IMR-90 (cell line): ENCODE results near the gene OXNAD1. TPM values are rescaled to one million over a fixed set of nuclear protein-coding genes. Genes with fewer than 3 reads are reported as not detected.
A peak's percentile ranks its signal among the peaks of the same experiment; 100 is the strongest.

ENCODE experiments used
- ATAC-seq: fragments of 200-7000 bp; cut with Tn5 transposase; 2 replicates; pipeline ENCODE4 v1.9.1; 2020; ENCODE audit warnings: low read depth, mild to moderate bottlenecking, moderate library complexity
- BruUV-seq: library from RNA; stranded (reverse); fragments of 400-500 nt; replicated peaks from 2 replicates; lab custom pipeline; 2021; lab: Mats Ljungman, UMichigan
- CTCF ChIA-PET: fragments of 300-600 bp; formaldehyde crosslinking; extraction: SDS; loops from one replicate; lab custom pipeline; 2021; ENCODE audit warnings: antibody characterized with exemption; lab: Yijun Ruan, JAX
- POLR2A ChIA-PET: fragments of 300-600 bp; sonication (Branson Sonifier 250); formaldehyde crosslinking; loops from one replicate; lab custom pipeline; 2022; ENCODE audit warnings: antibody characterized with exemption; ENCODE audit not compliant: unreplicated experiment; lab: Charles Lee
- DNase-seq: peaks from one replicate; pipeline ENCODE4 v3.0.0; 2013
- H2AFZ ChIP-seq: replicated peaks from 2 replicates; pipeline ENCODE3; 2013; ENCODE audit warnings: low read length, mild to moderate bottlenecking; ENCODE audit not compliant: poor library complexity
- H2AK5ac ChIP-seq: 2 replicates; pipeline ENCODE4 v1.6.1; 2013; ENCODE audit warnings: low read depth, low read length, inconsistent platforms
- H2AK9ac ChIP-seq: replicated peaks from 2 replicates; pipeline ENCODE3; 2013; ENCODE audit warnings: mild to moderate bottlenecking, low read depth, low read length, moderate library complexity; ENCODE audit not compliant: poor library complexity
- H2BK120ac ChIP-seq: 2 replicates; pipeline ENCODE4 v1.6.1; 2013; ENCODE audit warnings: low read depth, low read length, inconsistent platforms
- H2BK15ac ChIP-seq: 3 replicates; pipeline ENCODE4 v1.6.1; 2013; ENCODE audit warnings: low read depth, low read length, inconsistent platforms
- H2BK20ac ChIP-seq: 2 replicates; pipeline ENCODE4 v1.6.1; 2013; ENCODE audit warnings: low read depth, mild to moderate bottlenecking, inconsistent platforms, low read length, moderate library complexity
- H2BK5ac ChIP-seq: 2 replicates; pipeline ENCODE4 v1.6.1; 2013; ENCODE audit warnings: mild to moderate bottlenecking, low read depth, low read length, inconsistent platforms; ENCODE audit not compliant: poor library complexity, severe bottlenecking
- H3K14ac ChIP-seq: replicated peaks from 2 replicates; pipeline ENCODE4 v1.6.1; 2013; ENCODE audit warnings: low read depth, low read length, inconsistent platforms
- H3K18ac ChIP-seq: 2 replicates; pipeline ENCODE4 v1.6.1; 2013; ENCODE audit warnings: low read depth, low read length, control low read depth
- H3K23ac ChIP-seq: 2 replicates; pipeline ENCODE4 v1.6.1; 2013; ENCODE audit warnings: low read depth, low read length, inconsistent platforms
- H3K27ac ChIP-seq: 2 replicates; pipeline ENCODE4 v1.5.1; 2013; ENCODE audit warnings: mild to moderate bottlenecking, control low read depth, low read length; ENCODE audit not compliant: insufficient read depth
- H3K27me3 ChIP-seq: 2 replicates; pipeline ENCODE4 v1.6.1; 2013; ENCODE audit warnings: low read length; ENCODE audit not compliant: control insufficient read depth, insufficient read depth
- H3K36me3 ChIP-seq: 2 replicates; pipeline ENCODE4 v1.6.1; 2013; ENCODE audit warnings: low read length, mixed read lengths; ENCODE audit not compliant: control insufficient read depth, insufficient read depth
- H3K4ac ChIP-seq: 2 replicates; pipeline ENCODE4 v1.6.1; 2013; ENCODE audit warnings: low read depth, low read length, inconsistent platforms
- H3K4me1 ChIP-seq: 2 replicates; pipeline ENCODE4 v1.6.1; 2013; ENCODE audit warnings: low read length, mixed read lengths; ENCODE audit not compliant: control insufficient read depth, insufficient read depth
- H3K4me2 ChIP-seq: 2 replicates; pipeline ENCODE4 v1.6.1; 2013; ENCODE audit warnings: low read depth, mild to moderate bottlenecking, control low read depth, low read length, moderate library complexity
- H3K4me3 ChIP-seq: 2 replicates; pipeline ENCODE4 v1.5.1; 2013; ENCODE audit warnings: low read depth, mild to moderate bottlenecking, control low read depth, low read length, moderate library complexity; ENCODE audit not compliant: insufficient read depth
- H3K56ac ChIP-seq: 2 replicates; pipeline ENCODE4 v1.6.1; 2013; ENCODE audit warnings: low read length, inconsistent platforms; ENCODE audit not compliant: insufficient read depth; ENCODE audit errors: extremely low read depth
- H3K79me1 ChIP-seq, 2 experiments: 2 replicates each; pipeline ENCODE4 v1.6.1; 2013; ENCODE audit warnings: low read length in 2 of 2, inconsistent platforms in 1 of 2, low read depth in 1 of 2
- H3K9ac ChIP-seq: 2 replicates; pipeline ENCODE4 v1.6.1; 2013; ENCODE audit warnings: low read depth, low read length, control low read depth
- H3K9me1 ChIP-seq: 2 replicates; pipeline ENCODE4 v1.6.1; 2013; ENCODE audit warnings: low read length, inconsistent platforms; ENCODE audit not compliant: insufficient read depth
- H3K9me3 ChIP-seq: 2 replicates; pipeline ENCODE4 v1.6.1; 2013; ENCODE audit warnings: low read length; ENCODE audit not compliant: control insufficient read depth, insufficient read depth
- H4K20me1 ChIP-seq: 2 replicates; pipeline ENCODE4 v1.6.1; 2013; ENCODE audit warnings: low read length, inconsistent platforms; ENCODE audit not compliant: insufficient read depth
- H4K5ac ChIP-seq: 2 replicates; pipeline ENCODE4 v1.6.1; 2013; ENCODE audit warnings: mild to moderate bottlenecking, low read depth, low read length, control low read depth
- H4K8ac ChIP-seq, 2 experiments: 2 replicates each; pipeline ENCODE4 v1.6.1; 2013; ENCODE audit warnings: low read depth in 2 of 2, low read length in 2 of 2, control low read depth in 1 of 2, inconsistent platforms in 1 of 2
- H4K91ac ChIP-seq: 2 replicates; pipeline ENCODE4 v1.6.1; 2013; ENCODE audit warnings: low read depth, low read length, inconsistent platforms; ENCODE audit not compliant: insufficient read depth
- CHD1 ChIP-seq: IDR thresholded peaks from 2 replicates; pipeline ENCODE4 v1.6.1; 2012; ENCODE audit warnings: low read depth, low read length, improper control_type of control experiment
- MAFK ChIP-seq: IDR thresholded peaks from 2 replicates; pipeline ENCODE4 v1.6.1; 2012; ENCODE audit warnings: low read depth, low read length, improper control_type of control experiment
- SMC3 ChIP-seq: fragments of 150-350 bp; IDR thresholded peaks from 2 replicates; pipeline ENCODE4 v1.6.1; 2016; ENCODE audit warnings: low read depth, mild to moderate bottlenecking, antibody characterized with exemption, low read length, moderate library complexity
- WGBS, 2 experiments: methylation state at CpG; one replicate each; pipeline versions ENCODE4 v1.1.5 to v1.1.7; 2013; ENCODE audit warnings: missing lambda C conversion rate in 2 of 2; ENCODE audit not compliant: insufficient read length in 1 of 2; ENCODE audit errors: extremely low coverage in 2 of 2; 5-methylcytosine and 5-hydroxymethylcytosine counted together
- dilution Hi-C: fragments of 300-500 bp; cut with HindIII; formaldehyde crosslinking; loops from one replicate; pipeline ENCODE4 v1.14.3; 2018; ENCODE audit warnings: low sequenced_read_pairs; ENCODE audit not compliant: unreplicated experiment
- in situ Hi-C: fragments of 300-500 bp; cut with MboI; formaldehyde crosslinking; loops from 3 replicates; pipeline ENCODE4 v1.14.3; 2019; ENCODE audit warnings: low sequenced_read_pairs, inconsistent platforms, mixed read lengths
- intact Hi-C: fragments of 100-400 bp; cut with micrococcal nuclease; formaldehyde crosslinking; loops from 2 replicates; pipeline ENCODE4 v1.10.0; 2022
- polyA plus RNA-seq, 3 experiments: library from polyadenylated mRNA; depleted of rRNA; stranded (reverse); fragments of >200 nt; gene quantifications; 2 replicates each; pipeline ENCODE4 v1.2.3, GENCODE V29; 2012; ENCODE audit warnings: low replicate concordance in 1 of 3
- total RNA-seq: library from RNA; depleted of rRNA; stranded (reverse); fragments of >200 nt; gene quantifications from 2 replicates; pipeline ENCODE4 v1.2.3, GENCODE V29; 2012
- TF ChIP-seq, protein P1 (sequence below): conservative IDR thresholded peaks from 2 replicates; pipeline ENCODE4 v1.5.1; 2012; ENCODE audit warnings: mild to moderate bottlenecking, low read depth, low read length, improper control_type of control experiment

The OXNAD1 gene
- total and polyA plus RNA-seq, 2 of the 4 experiments (the other 2 are of a cell fraction): 6.2 to 11.3 TPM

GRCh38 chr3:16245609-16246008 lies 19.4 kb upstream of the OXNAD1 start:
- no peak overlapping the region for H3K4me3 ChIP-seq
- peak overlapping the region; percentile 53 for H2BK120ac ChIP-seq
- no peak overlapping the region for H2AFZ ChIP-seq
- H2BK15ac ChIP-seq: 0 out of 3 replicates have a peak overlapping the region, but pooled peaks have one; percentile 61
- TF ChIP-seq SMC3: no peak
- no peak for TF ChIP-seq MAFK
- TF ChIP-seq, protein P1, sequence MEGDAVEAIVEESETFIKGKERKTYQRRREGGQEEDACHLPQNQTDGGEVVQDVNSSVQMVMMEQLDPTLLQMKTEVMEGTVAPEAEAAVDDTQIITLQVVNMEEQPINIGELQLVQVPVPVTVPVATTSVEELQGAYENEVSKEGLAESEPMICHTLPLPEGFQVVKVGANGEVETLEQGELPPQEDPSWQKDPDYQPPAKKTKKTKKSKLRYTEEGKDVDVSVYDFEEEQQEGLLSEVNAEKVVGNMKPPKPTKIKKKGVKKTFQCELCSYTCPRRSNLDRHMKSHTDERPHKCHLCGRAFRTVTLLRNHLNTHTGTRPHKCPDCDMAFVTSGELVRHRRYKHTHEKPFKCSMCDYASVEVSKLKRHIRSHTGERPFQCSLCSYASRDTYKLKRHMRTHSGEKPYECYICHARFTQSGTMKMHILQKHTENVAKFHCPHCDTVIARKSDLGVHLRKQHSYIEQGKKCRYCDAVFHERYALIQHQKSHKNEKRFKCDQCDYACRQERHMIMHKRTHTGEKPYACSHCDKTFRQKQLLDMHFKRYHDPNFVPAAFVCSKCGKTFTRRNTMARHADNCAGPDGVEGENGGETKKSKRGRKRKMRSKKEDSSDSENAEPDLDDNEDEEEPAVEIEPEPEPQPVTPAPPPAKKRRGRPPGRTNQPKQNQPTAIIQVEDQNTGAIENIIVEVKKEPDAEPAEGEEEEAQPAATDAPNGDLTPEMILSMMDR: no peak
- TF ChIP-seq CHD1: no peak
- H3K4me1 ChIP-seq: peaks cover 15% of the 10 kb centered on the region
- no CpG with 5 or more reads among the region's 3 CpGs for WGBS, 2 experiments
- H3K79me1 ChIP-seq: no peaks in the 10 kb centered on the region
- H3K4ac ChIP-seq: peak overlapping the region; percentile 57; the same call in 1 of the 2 replicates
- H3K36me3 ChIP-seq: no peaks in the 10 kb centered on the region
- H3K9ac ChIP-seq: no peak overlapping the region
- no peak overlapping the region for H4K5ac ChIP-seq
- in situ Hi-C loops: loop anchor here (25.0 kb wide), 1 partner anchor 608 kb away; no protein-coding TSS in a partner anchor
- no peak overlapping the region for H3K56ac ChIP-seq
- H3K27me3 ChIP-seq: no peaks in the 10 kb centered on the region
- H4K20me1 ChIP-seq: no peaks in the 10 kb centered on the region
- no peak overlapping the region for H2BK5ac ChIP-seq
- dilution Hi-C loops: no loop called here
- H3K23ac ChIP-seq: no peak overlapping the region
- no peak overlapping the region for H2AK5ac ChIP-seq
- no peak overlapping the region for H3K27ac ChIP-seq
- no TSS peak for BruUV-seq
- 0 out of 2 replicates have a peak overlapping the region, but pooled peaks have one; percentile 20 for H3K14ac ChIP-seq
- DNase-seq (no peak), ATAC-seq (no peak)
- 0 out of 4 replicates have a peak overlapping the region, but pooled peaks of 1 of the 2 experiments have one; percentile 7 for H4K8ac ChIP-seq
- no peak overlapping the region for H3K4me2 ChIP-seq
- no peak overlapping the region for H3K18ac ChIP-seq
- intact Hi-C loops: loop anchor here (2.0 to 10.0 kb wide), 4 partner anchors 143 to 611 kb away; no protein-coding TSS in a partner anchor
- H3K9me1 ChIP-seq: peaks cover 16% of the 10 kb centered on the region
- H4K91ac ChIP-seq: peak overlapping the region; percentile 72
- no peak overlapping the region; the same call in 1 of the 2 replicates for H2BK20ac ChIP-seq
- H3K9me3 ChIP-seq: no peaks in the 10 kb centered on the region
- ChIA-PET CTCF (no interaction called here), POLR2A (no interaction called here)
- no peak overlapping the region for H2AK9ac ChIP-seq
